NCI-H2081 (cell line): Measurements from ENCODE around the gene AK6.
"Not testable (repeated sequence)": the region's sequence is repeated elsewhere in the genome, so short reads cannot be mapped to it uniquely, and the experiment has no call there.

Source experiments
- DNase-seq, 2 experiments: peaks; one replicate each; lab custom pipeline; 2025; lab: John Stamatoyannopoulos, UW

Gene AK6

DNA sequence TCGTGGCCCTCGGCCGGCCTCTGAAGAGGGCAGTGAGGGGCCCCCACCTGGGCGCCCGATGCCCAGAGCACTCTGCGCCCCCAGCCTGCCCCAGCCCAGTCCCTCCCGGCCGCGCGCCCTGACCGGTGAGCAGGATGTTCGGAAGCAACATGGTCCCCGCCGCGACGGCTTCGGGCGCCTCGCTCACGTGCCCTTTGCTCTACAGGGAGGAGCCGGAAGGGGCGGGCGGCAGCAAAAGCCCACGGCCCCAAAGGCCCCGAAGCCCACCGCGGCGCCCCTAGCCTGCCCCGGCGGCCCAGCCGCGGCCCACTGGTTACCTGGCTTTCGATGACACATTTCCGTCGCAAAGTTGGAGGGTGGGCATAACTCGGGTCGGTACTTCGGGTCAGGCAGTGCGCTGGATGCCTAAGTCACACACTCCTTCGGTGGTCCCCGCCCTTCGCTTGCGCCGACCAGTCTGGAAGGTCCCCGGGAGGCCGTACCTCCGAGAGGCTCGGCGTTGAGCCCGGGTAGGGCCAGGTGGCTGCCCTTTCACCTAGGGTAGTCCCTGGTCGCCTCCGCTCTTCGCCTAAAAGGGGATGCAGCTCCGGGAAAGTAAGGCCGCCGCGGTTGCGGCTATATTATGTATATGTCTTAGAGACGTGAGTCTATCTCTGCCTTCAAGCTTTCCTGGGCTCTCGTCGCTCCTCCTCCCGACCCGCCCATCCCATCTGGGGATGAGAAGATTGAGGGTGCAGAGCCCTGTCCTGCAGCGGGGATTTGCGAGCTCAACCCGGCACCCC is at the start of gene AK6, which contains the start of the genes RAD17 and TAF9:
Gene AK6, minus strand, starts transcription at position 181 of the 782 bp plus-strand sequence. Its CDS starts 30 bp downstream, at position 151.
Gene RAD17, plus strand, starts transcription at position 479 of the 782 bp plus-strand sequence. CDS start 2,391 bp downstream, outside the sequence.
Gene TAF9, minus strand, starts transcription at position 181 of the 782 bp plus-strand sequence. CDS start 3,783 bp downstream, outside the sequence.
- DNase-seq, result peak; percentile 81 to 85

GRCh38 chr5:69418554-69418953 is 49.2 kb upstream of the AK6 start:
- DNase-seq, result no peak

GRCh38 chr5:69416699-69417098 is 47.4 kb upstream of the AK6 start:
- no peak for DNase-seq

DNA sequence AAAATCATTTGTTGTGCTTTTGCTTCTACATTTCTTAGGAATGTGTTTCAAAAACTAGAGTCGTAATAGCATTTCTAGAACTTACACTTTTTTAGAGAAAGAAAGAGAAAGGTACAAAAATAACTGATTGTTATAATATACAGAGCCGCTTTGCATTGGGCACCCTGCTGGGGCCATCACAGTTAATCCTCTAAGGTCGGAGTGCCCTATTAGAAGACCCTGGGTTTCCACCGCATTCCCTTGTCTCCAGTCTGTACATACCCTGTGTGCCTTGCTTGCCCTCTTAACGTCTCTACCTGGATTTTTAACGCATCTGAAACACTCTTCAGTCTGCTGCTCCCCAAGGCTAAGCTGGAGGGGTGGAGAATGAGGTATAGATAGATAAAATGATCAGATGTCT is 46.9 kb upstream of the AK6 start:
- no peak for DNase-seq

DNA sequence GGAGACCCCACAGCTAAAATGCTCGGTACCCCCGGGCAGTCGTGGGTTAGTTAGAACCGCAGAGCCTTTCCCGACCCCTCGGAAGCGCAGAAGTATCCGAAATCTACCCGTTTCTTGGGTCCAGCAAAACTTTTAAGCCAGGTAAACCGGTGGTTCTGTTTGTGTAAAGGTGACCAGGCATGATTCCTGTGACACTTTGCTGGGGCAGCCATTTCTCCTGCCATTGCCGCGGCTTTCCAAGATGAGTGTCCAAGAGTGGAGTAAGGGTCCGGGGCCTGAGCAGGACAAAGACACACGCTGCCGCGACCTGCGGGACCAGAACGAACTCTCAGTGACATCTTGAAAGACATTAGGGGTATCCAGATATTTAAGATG is 46.3 kb upstream of the AK6 start:
- peak in 1 of 2 experiments; percentile 9 for DNase-seq

- DNase-seq, result peak; percentile 91
These were observed 45.7 kb upstream of the AK6 start, which contains the start of gene MARVELD2 for GRCh38 chr5:69414885-69415583. MARVELD2 (plus strand) TSS chr5:69415116; CDS start chr5:69419386, 4,270 bp downstream.

- DNase-seq, result no peak
These were observed 35.5 kb upstream of the AK6 start for GRCh38 chr5:69404659-69405330.

DNA sequence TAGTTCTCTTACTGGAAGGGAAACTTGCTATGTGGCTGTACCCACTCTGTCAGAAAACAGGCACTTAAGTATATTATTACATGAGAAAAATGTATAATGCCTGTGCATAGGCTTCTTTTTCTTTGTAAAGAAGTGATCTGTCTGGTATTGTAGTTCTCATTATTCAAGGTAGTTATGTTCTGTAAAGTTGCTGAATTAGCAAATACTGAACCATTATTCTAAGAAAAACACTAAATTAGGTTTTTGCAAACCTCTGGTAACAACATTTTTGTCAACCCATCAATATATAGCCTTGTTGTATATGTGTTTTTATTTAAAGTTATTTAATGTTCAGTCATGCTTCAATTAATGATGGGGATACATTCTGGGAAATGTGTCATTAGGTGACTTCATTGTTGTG is 9.1 kb upstream of the AK6 start:
- no peak for DNase-seq

- no peak for DNase-seq
These were observed 5.7 kb upstream of the AK6 start for GRCh38 chr5:69374911-69375446.

- DNase-seq, result no peak
These were observed 3.1 kb upstream of the AK6 start for GRCh38 chr5:69372394-69372793.

DNA sequence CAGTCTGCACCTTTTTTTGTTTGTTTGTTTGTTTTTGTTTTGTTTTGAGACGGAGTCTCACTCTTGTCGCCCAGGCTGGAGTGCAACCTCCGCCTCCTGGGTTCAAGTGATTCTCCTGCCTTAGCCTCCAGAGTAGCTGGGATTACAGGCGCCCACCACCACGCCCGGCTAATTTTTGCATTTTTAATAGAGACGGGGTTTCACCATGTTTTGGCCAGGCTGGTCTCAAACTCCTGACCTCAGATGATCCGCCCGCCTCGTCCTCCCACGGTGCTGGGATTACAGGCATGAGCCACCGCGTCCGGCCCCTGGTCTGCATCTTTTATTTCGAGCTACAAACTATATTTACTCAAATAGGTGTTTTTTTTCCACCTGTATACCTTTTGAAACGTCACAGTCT is 1.0 kb upstream of the AK6 start:
- DNase-seq, result not testable (repeated sequence)

- peak; percentile 40 to 42 for DNase-seq
These were observed 621 bp downstream of the AK6 start for GRCh38 chr5:69368458-69369339.

GRCh38 chr5:69367697-69368279 is 1.5 kb downstream of the AK6 start:
- no peak for DNase-seq

DNA sequence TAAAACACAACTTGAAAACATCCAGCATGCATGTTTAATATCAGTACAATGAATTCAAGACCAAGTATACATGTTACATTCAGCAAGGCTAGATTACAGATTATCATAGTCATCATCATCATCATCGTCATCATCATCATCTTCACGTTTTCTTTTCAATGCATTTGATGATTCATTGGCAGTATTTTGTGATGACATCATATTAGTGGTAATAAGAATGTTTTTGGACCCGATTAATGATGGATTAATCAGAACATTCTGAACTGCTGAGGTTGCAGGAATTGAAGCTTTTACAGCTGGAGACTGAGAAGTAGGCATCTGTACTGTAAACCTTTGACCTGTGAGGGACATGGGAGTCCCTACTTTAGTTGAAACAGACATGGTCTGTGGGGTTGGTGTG is 4.5 kb downstream of the AK6 start:
- no peak for DNase-seq

- DNase-seq, result no peak
These were observed 4.9 kb downstream of the AK6 start for GRCh38 chr5:69364414-69364813.

GRCh38 chr5:69360442-69360841 is 8.9 kb downstream of the AK6 start:
- DNase-seq, result no peak

GRCh38 chr5:69359699-69360098 is 9.6 kb downstream of the AK6 start:
- DNase-seq, result no peak

DNA sequence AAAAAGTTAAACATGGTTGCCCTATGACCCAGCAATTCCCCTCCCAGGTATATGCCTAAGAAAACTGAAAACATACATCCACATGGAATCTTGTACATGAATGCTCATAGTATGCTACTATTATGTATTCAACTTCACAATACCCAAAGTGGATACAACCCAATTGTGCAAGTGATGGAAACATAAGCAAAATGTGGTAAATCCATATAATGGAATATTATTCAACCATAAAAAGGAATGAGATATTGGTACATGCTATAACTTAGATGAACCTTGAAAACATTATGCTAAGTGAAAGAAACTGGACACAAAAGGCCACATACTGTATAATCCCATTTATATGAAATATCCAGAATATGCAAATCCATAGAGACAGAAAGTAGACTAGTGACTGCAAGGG is 18.7 kb downstream of the AK6 start:
- no peak for DNase-seq

DNA sequence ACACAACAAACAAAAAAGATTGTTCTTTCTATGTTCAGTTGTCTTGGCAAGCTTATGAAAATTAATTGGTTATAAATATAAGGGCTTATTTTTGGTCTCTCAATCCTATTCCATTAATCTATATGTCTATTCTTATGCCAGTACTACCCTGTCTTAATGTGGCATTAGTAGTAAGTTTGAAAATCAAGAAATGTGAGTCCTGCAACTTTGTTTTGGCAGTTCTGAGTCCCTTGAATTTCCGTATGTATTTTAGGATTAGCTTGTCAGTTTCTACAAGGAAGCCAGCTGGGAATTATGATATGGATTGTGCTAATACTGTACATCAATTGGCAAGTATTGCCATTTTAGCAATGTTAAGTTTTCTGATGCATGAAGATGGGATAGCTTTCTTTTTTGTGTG is 26.2 kb downstream of the AK6 start:
- no peak for DNase-seq

GRCh38 chr5:69341520-69342161 is 27.7 kb downstream of the AK6 start:
- no peak for DNase-seq
